HEK293 (cell line): Measurements from ENCODE around the gene PTPRN2.

ENCODE experiments used
- CTCF ChIA-PET: fragments of 350-600 bp; formaldehyde crosslinking; extraction: SDS; loops from one replicate; lab custom pipeline; 2021; ENCODE audit warnings: antibody characterized with exemption; lab: Yijun Ruan, JAX
- POLR2A ChIA-PET: fragments of 300-600 bp; formaldehyde crosslinking; extraction: SDS; loops from one replicate; lab custom pipeline; 2020; ENCODE audit warnings: antibody characterized with exemption, inconsistent platforms; lab: Yijun Ruan, JAX
- H3K27ac ChIP-seq: fragments of 200-500 bp; sonication (Bioruptor generic); 2 replicates; pipeline ENCODE4 v1.5.1; 2014; ENCODE audit warnings: low read depth, low read length, control low read depth, inconsistent platforms; ENCODE audit errors: extremely low read depth
- H3K36me3 ChIP-seq, 2 experiments: fragments of 200-500 bp in 1 of 2; sonication (Bioruptor generic) in 1 of 2; 1 replicate in 1 of 2; 2 replicates in 1 of 2; pipeline ENCODE4 v1.5.1; 2014 to 2017; ENCODE audit warnings: inconsistent platforms in 2 of 2, low read length in 2 of 2; ENCODE audit not compliant: control insufficient read depth in 2 of 2, insufficient read depth in 1 of 2
- H3K4me1 ChIP-seq: fragments of 200-500 bp; sonication (Bioruptor generic); 2 replicates; pipeline ENCODE4 v1.5.1; 2014; ENCODE audit warnings: mild to moderate bottlenecking, low read length, inconsistent platforms; ENCODE audit not compliant: control insufficient read depth, insufficient read depth
- H3K4me3 ChIP-seq: 2 replicates; pipeline ENCODE4 v1.5.1; 2011; ENCODE audit warnings: low read depth, mild to moderate bottlenecking, control low read depth, low read length, moderate library complexity
- H3K9me3 ChIP-seq: fragments of 200-500 bp; sonication (Bioruptor generic); 2 replicates; pipeline ENCODE4 v1.5.1; 2014; ENCODE audit warnings: low read depth, low read length, inconsistent platforms; ENCODE audit not compliant: control insufficient read depth, insufficient read depth
- KLF7 ChIP-seq: fragments of 450-650 bp; formaldehyde crosslinking; IDR thresholded peaks from 2 replicates; pipeline ENCODE4 v1.5.1; 2016; ENCODE audit warnings: missing biosample characterization, missing genetic modification characterization, borderline replicate concordance
- KLF9 ChIP-seq: fragments of 450-650 bp; formaldehyde crosslinking; IDR thresholded peaks from 2 replicates; pipeline ENCODE4 v1.5.1; 2016; ENCODE audit warnings: missing biosample characterization, missing genetic modification characterization, low read depth
- MZF1 ChIP-seq: fragments of 450-650 bp; formaldehyde crosslinking; IDR thresholded peaks from 2 replicates; pipeline ENCODE4 v1.5.1; 2017; ENCODE audit warnings: missing biosample characterization, missing genetic modification characterization, borderline replicate concordance
- OSR2 ChIP-seq: fragments of 450-650 bp; formaldehyde crosslinking; IDR thresholded peaks from 2 replicates; pipeline ENCODE4 v1.5.1; 2016; ENCODE audit warnings: missing biosample characterization, missing genetic modification characterization
- SP3 ChIP-seq: fragments of 450-650 bp; formaldehyde crosslinking; IDR thresholded peaks from 2 replicates; pipeline ENCODE4 v1.5.1; 2016; ENCODE audit warnings: missing biosample characterization, missing genetic modification characterization
- ZIC2 ChIP-seq: fragments of 450-650 bp; formaldehyde crosslinking; IDR thresholded peaks from 2 replicates; pipeline ENCODE4 v1.5.1; 2016; ENCODE audit warnings: missing biosample characterization, missing genetic modification characterization
- ZNF112 ChIP-seq: fragments of 450-650 bp; formaldehyde crosslinking; IDR thresholded peaks from 2 replicates; pipeline ENCODE4 v1.5.0; 2017; ENCODE audit warnings: missing biosample characterization, missing genetic modification characterization
- ZNF132 ChIP-seq: fragments of 450-650 bp; formaldehyde crosslinking; IDR thresholded peaks from 2 replicates; pipeline ENCODE4 v1.5.1; 2017; ENCODE audit warnings: missing biosample characterization, missing genetic modification characterization, borderline replicate concordance
- ZNF169 ChIP-seq: fragments of 450-650 bp; formaldehyde crosslinking; IDR thresholded peaks from 2 replicates; pipeline ENCODE4 v1.5.1; 2016; ENCODE audit warnings: missing biosample characterization, missing genetic modification characterization
- ZNF18 ChIP-seq: fragments of 450-650 bp; formaldehyde crosslinking; IDR thresholded peaks from 2 replicates; pipeline ENCODE4 v1.5.1; 2016; ENCODE audit warnings: missing biosample characterization, missing genetic modification characterization
- ZNF311 ChIP-seq: fragments of 450-650 bp; formaldehyde crosslinking; IDR thresholded peaks from 2 replicates; pipeline ENCODE4 v1.5.1; 2017; ENCODE audit warnings: missing biosample characterization, missing genetic modification characterization, borderline replicate concordance
- ZNF335 ChIP-seq: fragments of 450-650 bp; formaldehyde crosslinking; conservative IDR thresholded peaks from 2 replicates; pipeline ENCODE4 v1.5.1; 2016; ENCODE audit warnings: missing biosample characterization, missing genetic modification characterization
- ZNF341 ChIP-seq: fragments of 450-650 bp; formaldehyde crosslinking; IDR thresholded peaks from 2 replicates; pipeline ENCODE4; 2016; ENCODE audit warnings: low read depth, missing biosample characterization, missing genetic modification characterization
- ZNF350 ChIP-seq: fragments of 450-650 bp; formaldehyde crosslinking; IDR thresholded peaks from 2 replicates; pipeline ENCODE4 v1.5.0; 2017; ENCODE audit warnings: missing biosample characterization, mild to moderate bottlenecking, missing genetic modification characterization
- ZNF416 ChIP-seq: fragments of 450-650 bp; formaldehyde crosslinking; IDR thresholded peaks from 2 replicates; pipeline ENCODE4 v1.5.1; 2016; ENCODE audit warnings: missing biosample characterization, missing genetic modification characterization
- ZNF423 ChIP-seq: fragments of 450-650 bp; formaldehyde crosslinking; IDR thresholded peaks from 2 replicates; pipeline ENCODE4 v1.5.1; 2016; ENCODE audit warnings: missing biosample characterization, missing genetic modification characterization
- ZNF488 ChIP-seq: fragments of 450-650 bp; formaldehyde crosslinking; IDR thresholded peaks from 2 replicates; pipeline ENCODE4 v1.5.1; 2016; ENCODE audit warnings: missing biosample characterization, missing genetic modification characterization
- ZNF501 ChIP-seq: fragments of 450-650 bp; formaldehyde crosslinking; IDR thresholded peaks from 2 replicates; pipeline ENCODE4 v1.5.1; 2016; ENCODE audit warnings: missing biosample characterization, missing genetic modification characterization
- ZNF544 ChIP-seq: fragments of 450-650 bp; formaldehyde crosslinking; IDR thresholded peaks from 2 replicates; pipeline ENCODE4 v1.5.0; 2017; ENCODE audit warnings: missing biosample characterization, missing genetic modification characterization
- ZNF623 ChIP-seq: fragments of 450-650 bp; formaldehyde crosslinking; IDR thresholded peaks from 2 replicates; pipeline ENCODE4 v1.5.1; 2016; ENCODE audit warnings: missing biosample characterization, missing genetic modification characterization
- ZNF677 ChIP-seq: fragments of 450-650 bp; IDR thresholded peaks from 2 replicates; pipeline ENCODE4 v1.5.0; 2018; ENCODE audit warnings: missing biosample characterization, mild to moderate bottlenecking, missing genetic modification characterization, moderate library complexity
- ZNF692 ChIP-seq: fragments of 450-650 bp; formaldehyde crosslinking; IDR thresholded peaks from 2 replicates; pipeline ENCODE4 v1.5.1; 2016; ENCODE audit warnings: missing biosample characterization, missing genetic modification characterization
- ZNF704 ChIP-seq: fragments of 450-650 bp; formaldehyde crosslinking; IDR thresholded peaks from 2 replicates; pipeline ENCODE4 v1.5.1; 2016; ENCODE audit warnings: missing biosample characterization, missing genetic modification characterization
- ZNF747 ChIP-seq: fragments of 450-650 bp; formaldehyde crosslinking; IDR thresholded peaks from 2 replicates; pipeline ENCODE4 v1.5.1; 2016; ENCODE audit warnings: missing biosample characterization, missing genetic modification characterization
- ZNF785 ChIP-seq: fragments of 450-650 bp; formaldehyde crosslinking; IDR thresholded peaks from 2 replicates; pipeline ENCODE4 v1.5.1; 2016; ENCODE audit warnings: missing biosample characterization, missing genetic modification characterization
- ZXDB ChIP-seq: fragments of 450-650 bp; formaldehyde crosslinking; IDR thresholded peaks from 2 replicates; pipeline ENCODE4 v1.5.1; 2016; ENCODE audit warnings: missing biosample characterization, missing genetic modification characterization
- TF ChIP-seq, protein P1 (sequence below): fragments of 450-650 bp; formaldehyde crosslinking; IDR thresholded peaks from 2 replicates; pipeline ENCODE4 v1.5.1; 2017; ENCODE audit warnings: missing biosample characterization, missing genetic modification characterization
- TF ChIP-seq, protein P2 (sequence below): fragments of 450-650 bp; formaldehyde crosslinking; IDR thresholded peaks from 2 replicates; pipeline ENCODE4 v1.5.1; 2017; ENCODE audit warnings: missing biosample characterization, mild to moderate bottlenecking, missing genetic modification characterization, moderate library complexity

The PTPRN2 gene

DNA sequence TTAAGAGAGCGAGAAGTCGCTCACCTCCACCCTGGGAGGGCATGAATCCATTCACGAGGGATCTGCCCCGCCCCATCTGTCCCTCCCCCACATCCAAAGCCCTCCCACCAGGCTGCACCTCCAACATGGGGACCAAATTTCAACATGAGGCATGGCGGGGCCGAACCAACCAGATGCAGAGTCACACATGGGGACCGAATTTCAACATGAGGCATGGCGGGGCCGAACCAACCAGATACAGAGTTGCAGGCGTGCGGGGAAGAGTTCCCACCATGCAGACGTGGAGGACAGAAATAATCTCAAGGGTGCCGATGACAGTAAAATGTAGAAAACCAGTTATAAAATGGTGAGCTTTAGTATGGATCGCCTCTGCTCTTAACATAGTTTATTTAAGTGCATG is 686.5 kb downstream of the PTPRN2 start:
- Histone ChIP-seq H3K4me1 (no peaks in the 10 kb centered on the region), H3K9me3 (no peaks in the 10 kb centered on the region), H3K36me3 (no peaks in the 10 kb centered on the region), H3K27ac (no peak overlapping the region), H3K4me3 (no peak overlapping the region)
- ChIA-PET CTCF (no interaction called here), POLR2A (no interaction called here)
- TF ChIP-seq MZF1 (tag by site-specific recombination) (no peak), ZNF169 (tag by site-specific recombination) (no peak), ZNF704 (tag by site-specific recombination) (no peak), ZIC2 (tag by site-specific recombination) (no peak), ZNF501 (tag by site-specific recombination) (no peak), KLF7 (tag by site-specific recombination) (no peak), ZNF692 (tag by site-specific recombination) (no peak), ZNF677 (tag by site-specific recombination) (no peak), ZNF423 (tag by site-specific recombination) (no peak), SP3 (no peak), ZNF350 (tag by site-specific recombination) (no peak), ZNF335 (tag by site-specific recombination) (no peak), ZNF341 (tag by site-specific recombination) (no peak), ZNF544 (tag by site-specific recombination) (no peak), ZNF112 (tag by site-specific recombination) (no peak)
- TF ChIP-seq, protein P1, sequence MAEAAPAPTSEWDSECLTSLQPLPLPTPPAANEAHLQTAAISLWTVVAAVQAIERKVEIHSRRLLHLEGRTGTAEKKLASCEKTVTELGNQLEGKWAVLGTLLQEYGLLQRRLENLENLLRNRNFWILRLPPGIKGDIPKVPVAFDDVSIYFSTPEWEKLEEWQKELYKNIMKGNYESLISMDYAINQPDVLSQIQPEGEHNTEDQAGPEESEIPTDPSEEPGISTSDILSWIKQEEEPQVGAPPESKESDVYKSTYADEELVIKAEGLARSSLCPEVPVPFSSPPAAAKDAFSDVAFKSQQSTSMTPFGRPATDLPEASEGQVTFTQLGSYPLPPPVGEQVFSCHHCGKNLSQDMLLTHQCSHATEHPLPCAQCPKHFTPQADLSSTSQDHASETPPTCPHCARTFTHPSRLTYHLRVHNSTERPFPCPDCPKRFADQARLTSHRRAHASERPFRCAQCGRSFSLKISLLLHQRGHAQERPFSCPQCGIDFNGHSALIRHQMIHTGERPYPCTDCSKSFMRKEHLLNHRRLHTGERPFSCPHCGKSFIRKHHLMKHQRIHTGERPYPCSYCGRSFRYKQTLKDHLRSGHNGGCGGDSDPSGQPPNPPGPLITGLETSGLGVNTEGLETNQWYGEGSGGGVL, result no peak

- H3K4me3 ChIP-seq, result no peak overlapping the region
- POLR2A ChIA-PET, result no interaction called here
- CTCF ChIA-PET, result no interaction called here
- no peaks in the 10 kb centered on the region for H3K9me3 ChIP-seq
- no peak overlapping the region for H3K27ac ChIP-seq
- H3K4me1 ChIP-seq, result no peaks in the 10 kb centered on the region
- H3K36me3 ChIP-seq, result no peaks in the 10 kb centered on the region
- TF ChIP-seq ZNF785, result no peak
- TF ChIP-seq ZNF623 (tag by site-specific recombination), result no peak
- TF ChIP-seq ZNF132 (tag by site-specific recombination), result no peak
- no peak for TF ChIP-seq ZNF488 (tag by site-specific recombination)
- TF ChIP-seq ZNF747 (tag by site-specific recombination), result no peak
- TF ChIP-seq, protein P2, sequence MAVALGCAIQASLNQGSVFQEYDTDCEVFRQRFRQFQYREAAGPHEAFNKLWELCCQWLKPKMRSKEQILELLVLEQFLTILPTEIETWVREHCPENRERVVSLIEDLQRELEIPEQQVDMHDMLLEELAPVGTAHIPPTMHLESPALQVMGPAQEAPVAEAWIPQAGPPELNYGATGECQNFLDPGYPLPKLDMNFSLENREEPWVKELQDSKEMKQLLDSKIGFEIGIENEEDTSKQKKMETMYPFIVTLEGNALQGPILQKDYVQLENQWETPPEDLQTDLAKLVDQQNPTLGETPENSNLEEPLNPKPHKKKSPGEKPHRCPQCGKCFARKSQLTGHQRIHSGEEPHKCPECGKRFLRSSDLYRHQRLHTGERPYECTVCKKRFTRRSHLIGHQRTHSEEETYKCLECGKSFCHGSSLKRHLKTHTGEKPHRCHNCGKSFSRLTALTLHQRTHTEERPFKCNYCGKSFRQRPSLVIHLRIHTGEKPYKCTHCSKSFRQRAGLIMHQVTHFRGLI (tag by site-specific recombination), result no peak
- TF ChIP-seq ZNF416, result no peak
- TF ChIP-seq KLF9 (tag by site-specific recombination), result no peak
- no peak for TF ChIP-seq ZNF18 (tag by site-specific recombination)
- no peak for TF ChIP-seq OSR2 (tag by site-specific recombination)
- TF ChIP-seq ZNF311 (tag by site-specific recombination), result no peak
- no peak for TF ChIP-seq ZNF704 (tag by site-specific recombination)
- TF ChIP-seq ZXDB (tag by site-specific recombination), result no peak
These were observed 687.1 kb downstream of the PTPRN2 start for GRCh38 chr7:157900556-157900955.
